H1 (cell line): ENCODE data around the gene BBS9. TPM values are rescaled to one million over a fixed set of nuclear protein-coding genes. Genes with fewer than 3 reads are reported as not detected.

ENCODE experiments used
- CHD2 ChIP-seq: IDR thresholded peaks from 2 replicates; pipeline ENCODE4 v1.6.1; 2012; ENCODE audit warnings: low read length, improper control_type of control experiment
- FOSL1 ChIP-seq: IDR thresholded peaks from 2 replicates; pipeline ENCODE4 v1.6.1; 2011; ENCODE audit warnings: mild to moderate bottlenecking, low read depth, low read length, moderate library complexity; ENCODE audit not compliant: insufficient read depth
- HDAC2 ChIP-seq, 2 experiments: fragments of 300-600 bp in 1 of 2; sonication (generic) in 1 of 2; IDR thresholded peaks; 2 replicates each; pipeline ENCODE4 v1.6.1; 2011 to 2012; ENCODE audit warnings: low read depth in 2 of 2, low read length in 2 of 2, mild to moderate bottlenecking in 2 of 2, moderate library complexity in 2 of 2, borderline replicate concordance in 1 of 2, inconsistent platforms in 1 of 2
- HDAC6 ChIP-seq: IDR thresholded peaks from one replicate; pipeline ENCODE4 v1.7.1; 2012; ENCODE audit warnings: low read depth, mild to moderate bottlenecking, inconsistent platforms, low read length, moderate library complexity
- KDM5A ChIP-seq: fragments of 200-600 bp; IDR thresholded peaks from 2 replicates; pipeline ENCODE4 v1.7.1; 2012; ENCODE audit warnings: mild to moderate bottlenecking, low read length, inconsistent platforms, mixed read lengths
- NRF1 ChIP-seq: IDR thresholded peaks from 2 replicates; pipeline ENCODE4 v1.6.1; 2011; ENCODE audit warnings: mild to moderate bottlenecking, low read depth, low read length, improper control_type of control experiment
- POLR2AphosphoS5 ChIP-seq: IDR thresholded peaks from 2 replicates; pipeline ENCODE4 v1.6.1; 2011; ENCODE audit warnings: low read depth, low read length
- TEAD4 ChIP-seq: IDR thresholded peaks from 2 replicates; pipeline ENCODE4 v1.6.1; 2012; ENCODE audit warnings: low read depth, low read length, inconsistent platforms, mixed read lengths
- polyA plus RNA-seq, 7 experiments: library from polyadenylated mRNA; depleted of rRNA in 3 of 7; stranded (reverse) in 5 of 7; unstranded in 2 of 7; fragments of >200 nt in 5 of 7; fragments of 200-250 nt in 2 of 7; gene quantifications; 1 replicate in 5 of 7; 2 replicates in 1 of 7; 4 replicates in 1 of 7; pipeline versions ENCODE4 v1.2.1 to v1.2.3, GENCODE V29; 2011 to 2013; ENCODE audit warnings: missing spikeins in 2 of 7, mixed read lengths in 2 of 7
- total RNA-seq: library from RNA; stranded (reverse); fragmentation: NEBNext Ultra II Directional; extraction: Animal tissue kit (Norgen Biotek cat#: 25700); gene quantifications from 2 replicates; pipeline ENCODE4 v1.2.1, GENCODE V29; 2021
- TF ChIP-seq, protein P1 (sequence below): fragments of 300-600 bp; sonication (generic); IDR thresholded peaks from 2 replicates; pipeline ENCODE4 v1.7.1; 2012; ENCODE audit warnings: low read length, moderate library complexity, mild to moderate bottlenecking, inconsistent platforms; ENCODE audit not compliant: insufficient replicate concordance

The BBS9 gene
- total and polyA plus RNA-seq, 2 of the 8 experiments (the other 6 are each of a cell fraction or from before 2014, with no cell fraction given): 22.3 to 37.0 TPM

- TF ChIP-seq, protein P1, sequence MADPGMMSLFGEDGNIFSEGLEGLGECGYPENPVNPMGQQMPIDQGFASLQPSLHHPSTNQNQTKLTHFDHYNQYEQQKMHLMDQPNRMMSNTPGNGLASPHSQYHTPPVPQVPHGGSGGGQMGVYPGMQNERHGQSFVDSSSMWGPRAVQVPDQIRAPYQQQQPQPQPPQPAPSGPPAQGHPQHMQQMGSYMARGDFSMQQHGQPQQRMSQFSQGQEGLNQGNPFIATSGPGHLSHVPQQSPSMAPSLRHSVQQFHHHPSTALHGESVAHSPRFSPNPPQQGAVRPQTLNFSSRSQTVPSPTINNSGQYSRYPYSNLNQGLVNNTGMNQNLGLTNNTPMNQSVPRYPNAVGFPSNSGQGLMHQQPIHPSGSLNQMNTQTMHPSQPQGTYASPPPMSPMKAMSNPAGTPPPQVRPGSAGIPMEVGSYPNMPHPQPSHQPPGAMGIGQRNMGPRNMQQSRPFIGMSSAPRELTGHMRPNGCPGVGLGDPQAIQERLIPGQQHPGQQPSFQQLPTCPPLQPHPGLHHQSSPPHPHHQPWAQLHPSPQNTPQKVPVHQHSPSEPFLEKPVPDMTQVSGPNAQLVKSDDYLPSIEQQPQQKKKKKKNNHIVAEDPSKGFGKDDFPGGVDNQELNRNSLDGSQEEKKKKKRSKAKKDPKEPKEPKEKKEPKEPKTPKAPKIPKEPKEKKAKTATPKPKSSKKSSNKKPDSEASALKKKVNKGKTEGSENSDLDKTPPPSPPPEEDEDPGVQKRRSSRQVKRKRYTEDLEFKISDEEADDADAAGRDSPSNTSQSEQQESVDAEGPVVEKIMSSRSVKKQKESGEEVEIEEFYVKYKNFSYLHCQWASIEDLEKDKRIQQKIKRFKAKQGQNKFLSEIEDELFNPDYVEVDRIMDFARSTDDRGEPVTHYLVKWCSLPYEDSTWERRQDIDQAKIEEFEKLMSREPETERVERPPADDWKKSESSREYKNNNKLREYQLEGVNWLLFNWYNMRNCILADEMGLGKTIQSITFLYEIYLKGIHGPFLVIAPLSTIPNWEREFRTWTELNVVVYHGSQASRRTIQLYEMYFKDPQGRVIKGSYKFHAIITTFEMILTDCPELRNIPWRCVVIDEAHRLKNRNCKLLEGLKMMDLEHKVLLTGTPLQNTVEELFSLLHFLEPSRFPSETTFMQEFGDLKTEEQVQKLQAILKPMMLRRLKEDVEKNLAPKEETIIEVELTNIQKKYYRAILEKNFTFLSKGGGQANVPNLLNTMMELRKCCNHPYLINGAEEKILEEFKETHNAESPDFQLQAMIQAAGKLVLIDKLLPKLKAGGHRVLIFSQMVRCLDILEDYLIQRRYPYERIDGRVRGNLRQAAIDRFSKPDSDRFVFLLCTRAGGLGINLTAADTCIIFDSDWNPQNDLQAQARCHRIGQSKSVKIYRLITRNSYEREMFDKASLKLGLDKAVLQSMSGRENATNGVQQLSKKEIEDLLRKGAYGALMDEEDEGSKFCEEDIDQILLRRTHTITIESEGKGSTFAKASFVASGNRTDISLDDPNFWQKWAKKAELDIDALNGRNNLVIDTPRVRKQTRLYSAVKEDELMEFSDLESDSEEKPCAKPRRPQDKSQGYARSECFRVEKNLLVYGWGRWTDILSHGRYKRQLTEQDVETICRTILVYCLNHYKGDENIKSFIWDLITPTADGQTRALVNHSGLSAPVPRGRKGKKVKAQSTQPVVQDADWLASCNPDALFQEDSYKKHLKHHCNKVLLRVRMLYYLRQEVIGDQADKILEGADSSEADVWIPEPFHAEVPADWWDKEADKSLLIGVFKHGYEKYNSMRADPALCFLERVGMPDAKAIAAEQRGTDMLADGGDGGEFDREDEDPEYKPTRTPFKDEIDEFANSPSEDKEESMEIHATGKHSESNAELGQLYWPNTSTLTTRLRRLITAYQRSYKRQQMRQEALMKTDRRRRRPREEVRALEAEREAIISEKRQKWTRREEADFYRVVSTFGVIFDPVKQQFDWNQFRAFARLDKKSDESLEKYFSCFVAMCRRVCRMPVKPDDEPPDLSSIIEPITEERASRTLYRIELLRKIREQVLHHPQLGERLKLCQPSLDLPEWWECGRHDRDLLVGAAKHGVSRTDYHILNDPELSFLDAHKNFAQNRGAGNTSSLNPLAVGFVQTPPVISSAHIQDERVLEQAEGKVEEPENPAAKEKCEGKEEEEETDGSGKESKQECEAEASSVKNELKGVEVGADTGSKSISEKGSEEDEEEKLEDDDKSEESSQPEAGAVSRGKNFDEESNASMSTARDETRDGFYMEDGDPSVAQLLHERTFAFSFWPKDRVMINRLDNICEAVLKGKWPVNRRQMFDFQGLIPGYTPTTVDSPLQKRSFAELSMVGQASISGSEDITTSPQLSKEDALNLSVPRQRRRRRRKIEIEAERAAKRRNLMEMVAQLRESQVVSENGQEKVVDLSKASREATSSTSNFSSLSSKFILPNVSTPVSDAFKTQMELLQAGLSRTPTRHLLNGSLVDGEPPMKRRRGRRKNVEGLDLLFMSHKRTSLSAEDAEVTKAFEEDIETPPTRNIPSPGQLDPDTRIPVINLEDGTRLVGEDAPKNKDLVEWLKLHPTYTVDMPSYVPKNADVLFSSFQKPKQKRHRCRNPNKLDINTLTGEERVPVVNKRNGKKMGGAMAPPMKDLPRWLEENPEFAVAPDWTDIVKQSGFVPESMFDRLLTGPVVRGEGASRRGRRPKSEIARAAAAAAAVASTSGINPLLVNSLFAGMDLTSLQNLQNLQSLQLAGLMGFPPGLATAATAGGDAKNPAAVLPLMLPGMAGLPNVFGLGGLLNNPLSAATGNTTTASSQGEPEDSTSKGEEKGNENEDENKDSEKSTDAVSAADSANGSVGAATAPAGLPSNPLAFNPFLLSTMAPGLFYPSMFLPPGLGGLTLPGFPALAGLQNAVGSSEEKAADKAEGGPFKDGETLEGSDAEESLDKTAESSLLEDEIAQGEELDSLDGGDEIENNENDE: no peak
- TF ChIP-seq TEAD4 (no peak), HDAC2 (IDR thresholded peaks at IDR 0.05; ENCODE audit: borderline replicate concordance in 1 of 2, low read depth in 2 of 2, low read length in 2 of 2) (no peak), KDM5A (no peak), HDAC6 (no peak), NRF1 (no peak), FOSL1 (no peak), POLR2AphosphoS5 (no peak), CHD2 (no peak)
Observed at GRCh38 chr7:33623267-33623666, 493.9 kb downstream of the BBS9 start (continued).
